Mesothelial cell of epicardium (in vitro differentiated cells): ENCODE measurements around the gene GATD1. TPM values are rescaled to one million over a fixed set of nuclear protein-coding genes. Genes with fewer than 3 reads are reported as not detected.

Source experiments
- DNase-seq, 2 experiments: peaks; one replicate each; pipeline ENCODE4 v3.0.0; 2021; ENCODE audit warnings: low spot score in 2 of 2; ENCODE audit not compliant: unreplicated experiment in 2 of 2
- H3K27ac Mint-ChIP-seq: 2 replicates; pipeline ENCODE4 v1.8.0; 2021; ENCODE audit warnings: mixed read lengths
- H3K27me3 Mint-ChIP-seq: 2 replicates; pipeline ENCODE4 v1.8.0; 2021; ENCODE audit warnings: low read depth, mixed read lengths
- H3K36me3 Mint-ChIP-seq: 2 replicates; pipeline ENCODE4 v1.8.0; 2021; ENCODE audit warnings: mixed read lengths
- H3K4me1 Mint-ChIP-seq: 2 replicates; pipeline ENCODE4 v1.8.0; 2021; ENCODE audit warnings: mixed read lengths
- H3K4me3 Mint-ChIP-seq: 2 replicates; pipeline ENCODE4 v1.8.0; 2021; ENCODE audit warnings: mild to moderate bottlenecking, moderate library complexity, mixed read lengths
- H3K9me3 Mint-ChIP-seq: 2 replicates; pipeline ENCODE4 v1.8.0; 2021; ENCODE audit warnings: mixed read lengths
- CTCF ChIP-seq: fragments of 200-600 bp; sonication (generic); IDR thresholded peaks from one replicate; pipeline ENCODE4 v1.5.0; 2021; ENCODE audit warnings: antibody characterized with exemption; ENCODE audit not compliant: unreplicated experiment
- total RNA-seq: library from RNA; stranded (reverse); gene quantifications from 3 replicates; pipeline ENCODE4 v1.2.1, GENCODE V29; 2021

The GATD1 gene
- total RNA-seq, 1 donor from 2014 or later: 91.2 TPM

- no peak for TF ChIP-seq CTCF
- Mint-ChIP-seq H3K4me1 (peaks cover 3% of the 10 kb centered on the region), H3K27ac (no peak overlapping the region), H3K4me3 (no peak overlapping the region), H3K36me3 (no peaks in the 10 kb centered on the region), H3K27me3 (peaks cover 7% of the 10 kb centered on the region), H3K9me3 (no peaks in the 10 kb centered on the region)
- DNase-seq: no peak
Measured at GRCh38 chr11:729492-730074, 47.7 kb downstream of the GATD1 start.

GRCh38 chr11:728901-729491 is 48.3 kb downstream of the GATD1 start:
- no peak for DNase-seq
- no peak for TF ChIP-seq CTCF

GRCh38 chr11:727859-728748 is 49.2 kb downstream of the GATD1 start:
- H3K4me3 Mint-ChIP-seq: no peak overlapping the region
- peaks cover 4% of the 10 kb centered on the region for H3K36me3 Mint-ChIP-seq
- peaks cover 13% of the 10 kb centered on the region for H3K27me3 Mint-ChIP-seq
- H3K4me1 Mint-ChIP-seq: peaks cover 3% of the 10 kb centered on the region
- no peak overlapping the region for H3K27ac Mint-ChIP-seq
- H3K9me3 Mint-ChIP-seq: no peaks in the 10 kb centered on the region
- peak; percentile 97 for TF ChIP-seq CTCF
- peak in 1 of 2 experiments; percentile 84 for DNase-seq

More at GRCh38 chr11:728901-729491, 48.3 kb downstream of the GATD1 start:
- Mint-ChIP-seq H3K4me3 (no peak overlapping the region), H3K4me1 (peaks cover 3% of the 10 kb centered on the region), H3K9me3 (no peaks in the 10 kb centered on the region), H3K27ac (no peak overlapping the region), H3K27me3 (peaks cover 10% of the 10 kb centered on the region), H3K36me3 (no peaks in the 10 kb centered on the region)

GRCh38 chr11:727281-727701 is 50.0 kb downstream of the GATD1 start:
- Mint-ChIP-seq H3K9me3 (no peaks in the 10 kb centered on the region), H3K4me1 (peaks cover 3% of the 10 kb centered on the region), H3K36me3 (peaks cover 5% of the 10 kb centered on the region), H3K27ac (no peak overlapping the region), H3K27me3 (peaks cover 14% of the 10 kb centered on the region), H3K4me3 (no peak overlapping the region)
- TF ChIP-seq CTCF: no peak
- no peak for DNase-seq

GRCh38 chr11:726278-727220 is 50.7 kb downstream of the GATD1 start:
- H3K4me1 Mint-ChIP-seq: peaks cover 3% of the 10 kb centered on the region

More at GRCh38 chr11:726278-727220, 50.7 kb downstream of the GATD1 start:
- no peaks in the 10 kb centered on the region for H3K9me3 Mint-ChIP-seq
- H3K4me3 Mint-ChIP-seq: peak overlapping the region; percentile 20
- peaks cover 16% of the 10 kb centered on the region for H3K27me3 Mint-ChIP-seq
- TF ChIP-seq CTCF: no peak
- H3K27ac Mint-ChIP-seq: no peak overlapping the region
- DNase-seq: no peak
- H3K36me3 Mint-ChIP-seq: peaks cover 5% of the 10 kb centered on the region
